Naive thymus-derived CD4-positive, alpha-beta T cell (primary cell): ENCODE data around the gene AP4B1. TPM values are rescaled to one million over a fixed set of nuclear protein-coding genes. Genes with fewer than 3 reads are reported as not detected.
A peak's percentile ranks its signal among the peaks of the same experiment; 100 is the strongest.

ENCODE experiments used
- ATAC-seq: fragments of 150-1000 bp; cut with Tn5 transposase; 2 replicates; pipeline ENCODE4 v1.10.0; 2021; ENCODE audit warnings: mild to moderate bottlenecking, moderate library complexity
- CTCF ChIA-PET: fragments of 350-600 bp; sonication (Branson Sonifier 250); formaldehyde crosslinking; loops from one replicate; lab custom pipeline; 2021; ENCODE audit warnings: antibody characterized with exemption; lab: Charles Lee
- POLR2A ChIA-PET: fragments of 350-600 bp; sonication (Branson Sonifier 250); formaldehyde crosslinking; loops from one replicate; lab custom pipeline; 2021; ENCODE audit warnings: antibody characterized with exemption, inconsistent platforms; lab: Charles Lee
- DNase-seq, 9 donors: peaks; one replicate each; pipeline versions ENCODE4 v3.0.0 to v3.0.0-alpha.2; 2020 to 2022; ENCODE audit warnings: mixed read lengths in 1 of 9
- H3K27ac ChIP-seq: one replicate; pipeline ENCODE4 v1.7.0; 2013; ENCODE audit warnings: mild to moderate bottlenecking, low read depth, low read length, moderate library complexity
- H3K27me3 ChIP-seq, 2 donors: one replicate each; pipeline ENCODE4 v1.7.0; 2013; ENCODE audit warnings: low read length in 2 of 2, mild to moderate bottlenecking in 2 of 2, moderate library complexity in 2 of 2; ENCODE audit not compliant: control insufficient read depth in 2 of 2, insufficient read depth in 2 of 2
- H3K36me3 ChIP-seq, 3 experiments: 1 replicate in 2 of 3; 2 replicates in 1 of 3; pipeline ENCODE4 v1.7.0; 2013; ENCODE audit warnings: low read length in 3 of 3, mild to moderate bottlenecking in 3 of 3, moderate library complexity in 1 of 3; ENCODE audit not compliant: insufficient read depth in 3 of 3, control insufficient read depth in 2 of 3
- H3K4me1 ChIP-seq, 2 donors: one replicate each; pipeline ENCODE4 v1.7.0; 2013; ENCODE audit warnings: low read length in 2 of 2, mild to moderate bottlenecking in 2 of 2, moderate library complexity in 1 of 2; ENCODE audit not compliant: control insufficient read depth in 2 of 2, insufficient read depth in 2 of 2
- H3K4me3 ChIP-seq: 2 replicates; pipeline ENCODE4 v1.7.0; 2013; ENCODE audit warnings: mild to moderate bottlenecking, low read length
- H3K9me3 ChIP-seq, 3 experiments: 1 replicate in 2 of 3; 2 replicates in 1 of 3; pipeline ENCODE4 v1.7.0; 2013; ENCODE audit warnings: low read length in 3 of 3; ENCODE audit not compliant: control insufficient read depth in 2 of 3
- H3K27ac Mint-ChIP-seq, 9 donors: one replicate each; pipeline ENCODE4 v1.8.0; 2020 to 2022; ENCODE audit warnings: mixed read lengths in 9 of 9, mild to moderate bottlenecking in 8 of 9, moderate library complexity in 5 of 9, inconsistent platforms in 2 of 9
- H3K27me3 Mint-ChIP-seq, 5 donors: one replicate each; pipeline ENCODE4 v1.8.0; 2021 to 2022; ENCODE audit warnings: mixed read lengths in 5 of 5, mild to moderate bottlenecking in 1 of 5
- H3K36me3 Mint-ChIP-seq, 5 donors: one replicate each; pipeline ENCODE4 v1.8.0; 2020 to 2022; ENCODE audit warnings: mixed read lengths in 5 of 5, mild to moderate bottlenecking in 3 of 5, inconsistent platforms in 1 of 5
- H3K4me1 Mint-ChIP-seq, 7 donors: one replicate each; pipeline ENCODE4 v1.8.0; 2020 to 2022; ENCODE audit warnings: mixed read lengths in 7 of 7, mild to moderate bottlenecking in 3 of 7, inconsistent platforms in 1 of 7
- H3K4me3 Mint-ChIP-seq, 10 donors: one replicate each; pipeline ENCODE4 v1.8.0; 2020 to 2022; ENCODE audit warnings: mild to moderate bottlenecking in 10 of 10, mixed read lengths in 10 of 10, moderate library complexity in 6 of 10, inconsistent platforms in 2 of 10
- H3K9me3 Mint-ChIP-seq, 11 donors: one replicate each; pipeline ENCODE4 v1.8.0; 2020 to 2022; ENCODE audit warnings: mixed read lengths in 11 of 11, mild to moderate bottlenecking in 4 of 11, inconsistent platforms in 1 of 11, moderate library complexity in 1 of 11
- intact Hi-C, 2 donors: fragments of 100-400 bp; cut with micrococcal nuclease; formaldehyde crosslinking; loops; one replicate each; pipeline ENCODE4 v1.15.1; 2023
- polyA plus RNA-seq, 2 donors: library from polyadenylated mRNA; unstranded; fragments of 300-500 nt; fragmentation: Illumina TruSeq; gene quantifications; one replicate each; pipeline ENCODE4 v1.2.3, GENCODE V29; 2021
- total RNA-seq, 6 experiments: library from RNA in 5 of 6; stranded (reverse) in 5 of 6; gene quantifications; 1 replicate in 5 of 6; 2 replicates in 1 of 6; pipeline ENCODE4 v1.2.3 and lab custom pipeline; 2021 to 2026

AP4B1 gene
- total and polyA plus RNA-seq, 7 experiments from 2014 or later, result 13.7 to 75.4 (median 51.4) TPM

DNA sequence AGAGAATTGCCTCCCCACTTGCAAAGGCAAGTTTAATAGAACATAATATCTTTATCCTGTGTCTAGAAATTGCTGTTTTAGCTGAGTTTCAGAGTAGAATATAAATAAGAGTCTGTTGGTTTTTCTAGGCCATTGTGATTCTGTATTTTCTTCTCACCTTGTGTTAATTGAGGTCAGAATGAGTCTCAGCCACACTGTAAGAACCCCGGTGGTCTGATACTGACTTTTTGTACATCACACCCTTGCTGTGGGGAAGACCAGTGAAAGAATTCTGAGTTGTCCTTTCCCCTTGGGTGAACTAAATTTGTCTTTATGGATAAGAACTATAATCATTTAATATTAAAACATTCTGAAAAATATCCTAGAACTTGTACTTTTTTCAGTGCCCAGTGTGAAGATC, 31.4 kb upstream of the AP4B1 start:
- no peaks in the 10 kb centered on the region for H3K9me3 ChIP-seq
- H3K27ac ChIP-seq, result no peak overlapping the region
- ChIA-PET POLR2A (interaction anchor here (11.4 to 14.4 kb wide), 2 partner anchors 12 to 30 kb away, joined by 201 to 360 read pairs; partner anchors contain the start of genes AP4B1 and DCLRE1B), CTCF (interaction anchor here (0.9 kb wide), 2 partner anchors 10 to 43 kb away, joined by 4 read pairs; partner anchors contain the start of gene OLFML3)
- peaks cover 86 to 91% of the 10 kb centered on the region in 2 donors for H3K4me1 ChIP-seq
- no peak for ATAC-seq
- H3K9me3 Mint-ChIP-seq, result peaks cover 0 to 3% (median 0%) of the 10 kb centered on the region in 11 donors
- peak overlapping the region in 5 of 10 donors; percentile 8 to 99 (median 53) for H3K4me3 Mint-ChIP-seq
- H3K36me3 Mint-ChIP-seq, result peaks cover 0 to 37% (median 0%) of the 10 kb centered on the region in 5 donors
- H3K27ac Mint-ChIP-seq, result peak overlapping the region in 7 of 9 donors; percentile 43 to 97 (median 79)
- peaks cover 78 to 100% (median 88%) of the 10 kb centered on the region in 7 donors for H3K4me1 Mint-ChIP-seq
- intact Hi-C loops, result loop anchor here (10.0 kb wide), 3 partner anchors 521 to 1541 kb away; partner anchors contain the start of genes CTTNBP2NL (in 1 of the 2) and TRIM33 (in 1 of the 2)
- no peaks in the 10 kb centered on the region for H3K27me3 Mint-ChIP-seq
- DNase-seq, result no peak
- no peaks in the 10 kb centered on the region for H3K27me3 ChIP-seq
- no peaks in the 10 kb centered on the region for H3K36me3 ChIP-seq
- H3K4me3 ChIP-seq, result no peak overlapping the region

DNA sequence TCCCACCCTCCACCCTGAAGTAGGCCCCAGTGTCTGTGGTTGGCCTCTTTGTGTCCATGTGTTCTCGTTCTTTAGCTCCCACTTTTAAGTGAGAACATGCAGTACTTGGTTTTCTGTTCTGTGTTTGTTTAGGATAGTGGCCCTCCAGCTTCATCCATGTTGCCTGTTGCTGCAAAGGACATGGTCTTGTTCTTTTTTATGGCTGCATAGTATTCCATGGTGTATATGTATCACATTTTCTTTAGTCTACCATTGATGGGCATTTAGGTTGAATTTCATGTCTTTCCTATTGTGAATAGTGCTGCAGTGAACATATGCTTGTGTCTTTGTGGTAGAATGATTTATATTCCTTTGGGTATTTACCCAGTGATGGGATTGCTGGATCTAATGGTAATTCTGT, 30.6 kb upstream of the AP4B1 start:
- Mint-ChIP-seq H3K27ac (peak overlapping the region in 7 of 9 donors; percentile 69 to 100 (median 83)), H3K4me3 (peak overlapping the region in 8 of 10 donors; percentile 8 to 99 (median 42)), H3K27me3 (peaks cover 0 to 2% (median 0%) of the 10 kb centered on the region in 5 donors), H3K4me1 (peaks cover 74 to 100% (median 84%) of the 10 kb centered on the region in 7 donors), H3K9me3 (peaks cover 0 to 3% (median 0%) of the 10 kb centered on the region in 11 donors), H3K36me3 (peaks cover 0 to 29% (median 2%) of the 10 kb centered on the region in 5 donors)
- intact Hi-C loops, result loop anchor here (10.0 kb wide), 3 partner anchors 520 to 1540 kb away; partner anchors contain the start of genes CTTNBP2NL (in 1 of the 2) and TRIM33 (in 1 of the 2)
- ATAC-seq (no peak), DNase-seq (no peak)
- Histone ChIP-seq H3K27ac (peak overlapping the region; percentile 4), H3K4me1 (peaks cover 82 to 87% of the 10 kb centered on the region in 2 donors), H3K9me3 (no peaks in the 10 kb centered on the region), H3K36me3 (no peaks in the 10 kb centered on the region), H3K27me3 (no peaks in the 10 kb centered on the region), H3K4me3 (no peak overlapping the region)
- ChIA-PET POLR2A (interaction anchor here (11.4 to 14.4 kb wide), 2 partner anchors 13 to 30 kb away, joined by 201 to 360 read pairs; partner anchors contain the start of genes AP4B1 and DCLRE1B), CTCF (interaction anchor here (0.9 kb wide), 2 partner anchors 11 to 44 kb away, joined by 4 read pairs; partner anchors contain the start of gene OLFML3)

DNA sequence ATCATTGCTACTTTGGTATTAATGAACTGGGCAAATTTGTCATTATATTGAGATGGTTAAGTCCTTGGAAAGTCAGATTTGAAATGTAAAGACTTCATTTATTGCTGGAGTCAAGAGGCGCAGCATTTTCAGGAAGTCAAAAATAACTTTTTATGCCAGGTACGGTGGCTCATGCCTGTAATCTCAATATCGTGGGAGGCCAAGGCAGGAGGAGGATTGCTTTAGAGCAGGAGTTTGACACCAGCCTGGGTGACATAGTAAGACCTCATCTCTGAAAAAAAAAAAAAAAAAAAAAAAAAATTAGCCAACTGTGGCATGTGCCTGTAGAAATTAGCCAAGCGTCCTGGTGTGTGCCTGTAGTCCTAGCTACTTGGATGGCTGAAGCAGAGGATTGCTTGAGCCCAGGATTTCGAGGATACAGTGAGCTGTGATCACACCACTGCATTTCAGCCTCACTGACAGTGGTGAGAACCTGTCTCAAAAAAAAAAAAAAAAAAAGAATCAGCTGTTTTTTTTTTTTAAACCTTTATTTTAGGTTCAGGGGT, 30.0 kb upstream of the AP4B1 start:
- Histone ChIP-seq H3K27ac (peak overlapping the region; percentile 99), H3K27me3 (no peaks in the 10 kb centered on the region), H3K4me3 (no peak overlapping the region), H3K9me3 (no peaks in the 10 kb centered on the region), H3K36me3 (no peaks in the 10 kb centered on the region), H3K4me1 (peaks cover 76 to 81% of the 10 kb centered on the region in 2 donors)
- POLR2A ChIA-PET, result interaction anchor here (11.4 to 14.4 kb wide), 2 partner anchors 13 to 29 kb away, joined by 201 to 360 read pairs; partner anchors contain the start of genes AP4B1 and DCLRE1B
- peaks cover 0 to 3% (median 0%) of the 10 kb centered on the region in 11 donors for H3K9me3 Mint-ChIP-seq
- CTCF ChIA-PET, result interaction anchor here (0.9 to 1.7 kb wide), 2 partner anchors 99 to 348 kb away, joined by 3 read pairs; no protein-coding TSS in a partner anchor
- peak overlapping the region in 8 of 10 donors; percentile 88 to 99 (median 98) for H3K4me3 Mint-ChIP-seq
- H3K27me3 Mint-ChIP-seq, result peaks cover 0 to 2% (median 0%) of the 10 kb centered on the region in 5 donors
- DNase-seq (no peak), ATAC-seq (no peak)
- peak overlapping the region in 8 of 9 donors; percentile 93 to 100 (median 99) for H3K27ac Mint-ChIP-seq
- intact Hi-C loops, result loop anchor here (5.0 to 10.0 kb wide), 4 partner anchors 520 to 1540 kb away; partner anchors contain the start of genes BCAS2 (in 1 of the 2), CTTNBP2NL (in 1 of the 2) and TRIM33 (in 1 of the 2)
- H3K36me3 Mint-ChIP-seq, result peaks cover 0 to 27% (median 4%) of the 10 kb centered on the region in 5 donors
- H3K4me1 Mint-ChIP-seq, result peaks cover 68 to 95% (median 78%) of the 10 kb centered on the region in 7 donors

DNA sequence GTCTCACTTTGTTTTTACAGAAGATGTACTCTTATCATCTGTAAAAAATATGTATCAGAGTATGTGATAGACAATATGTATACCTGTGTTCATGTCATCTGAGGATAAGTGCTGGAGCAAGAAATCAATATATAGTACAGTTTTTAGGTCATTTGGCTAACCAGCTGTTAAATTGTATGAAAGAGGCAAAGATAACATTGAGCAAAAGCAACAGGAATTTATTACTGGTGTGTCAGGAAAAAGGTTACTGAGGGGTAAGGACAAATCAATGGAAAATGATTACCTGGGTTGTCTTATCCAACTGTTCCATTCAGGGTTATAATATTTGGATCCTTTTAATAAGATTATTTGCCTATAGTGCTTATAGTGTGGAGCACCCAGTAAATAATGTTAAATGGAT, 29.4 kb upstream of the AP4B1 start:
- H3K4me3 ChIP-seq, result peak overlapping the region; percentile 6
- POLR2A ChIA-PET, result interaction anchor here (0.6 to 14.4 kb wide), 5 partner anchors 14 to 122 kb away, joined by 3 to 360 read pairs (median 4); partner anchors contain the start of genes AP4B1, DCLRE1B and RSBN1
- CTCF ChIA-PET, result interaction anchor here (0.9 to 1.7 kb wide), 2 partner anchors 99 to 349 kb away, joined by 3 read pairs; no protein-coding TSS in a partner anchor
- Mint-ChIP-seq H3K4me1 (peaks cover 62 to 90% (median 73%) of the 10 kb centered on the region in 7 donors), H3K36me3 (peaks cover 0 to 27% (median 4%) of the 10 kb centered on the region in 5 donors), H3K27ac (peak overlapping the region; percentile 50 to 100 (median 99)), H3K9me3 (peaks cover 0 to 3% (median 0%) of the 10 kb centered on the region in 11 donors), H3K4me3 (peak overlapping the region; percentile 88 to 99 (median 98)), H3K27me3 (peaks cover 0 to 2% (median 0%) of the 10 kb centered on the region in 5 donors)
- intact Hi-C loops, result loop anchor here (5.0 to 10.0 kb wide), 4 partner anchors 519 to 1539 kb away; partner anchors contain the start of genes BCAS2 (in 1 of the 2), CTTNBP2NL (in 1 of the 2) and TRIM33 (in 1 of the 2)
- H3K27me3 ChIP-seq, result no peaks in the 10 kb centered on the region
- no peak for ATAC-seq
- peaks cover 0 to 3% (median 0%) of the 10 kb centered on the region in 3 experiments for H3K36me3 ChIP-seq
- no peak for DNase-seq
- H3K4me1 ChIP-seq, result peaks cover 70 to 76% of the 10 kb centered on the region in 2 donors
- H3K9me3 ChIP-seq, result no peaks in the 10 kb centered on the region
- peak overlapping the region; percentile 99 for H3K27ac ChIP-seq

DNA sequence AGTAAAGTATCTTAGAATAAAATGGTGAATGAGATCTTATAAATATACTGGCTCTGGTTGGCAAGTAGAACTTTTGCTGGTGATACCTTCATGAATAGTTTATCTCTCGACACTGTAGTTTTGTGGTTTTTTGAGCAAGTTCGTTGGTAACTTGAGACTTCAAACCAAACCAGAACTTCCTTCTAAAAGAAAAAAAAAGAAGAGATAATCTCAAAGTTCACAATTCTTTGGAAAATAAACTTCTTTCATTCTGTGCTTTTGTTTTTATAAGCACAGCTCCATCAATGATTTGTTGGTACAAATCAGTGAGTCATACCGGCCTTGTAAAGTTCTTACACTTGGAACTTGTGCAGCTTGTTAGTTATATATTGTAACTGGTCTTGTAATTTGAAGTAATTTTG, 26.9 kb upstream of the AP4B1 start:
- H3K36me3 Mint-ChIP-seq, result peaks cover 0 to 18% (median 4%) of the 10 kb centered on the region in 5 donors
- no peaks in the 10 kb centered on the region for H3K9me3 Mint-ChIP-seq
- H3K27me3 ChIP-seq, result no peaks in the 10 kb centered on the region
- peaks cover 62 to 63% of the 10 kb centered on the region in 2 donors for H3K4me1 ChIP-seq
- CTCF ChIA-PET, result interaction anchor here (0.6 to 3.7 kb wide), 13 partner anchors 9 to 351 kb away, joined by 3 to 39 read pairs (median 6); partner anchors contain the start of genes AP4B1 and DCLRE1B
- peak overlapping the region; percentile 99 for H3K27ac ChIP-seq
- H3K27ac Mint-ChIP-seq, result peak overlapping the region; percentile 93 to 100 (median 99)
- POLR2A ChIA-PET, result interaction anchor here (0.6 to 14.4 kb wide), 11 partner anchors 16 to 1313 kb away, joined by 3 to 360 read pairs (median 5); partner anchors contain the start of genes AP4B1, CAPZA1, DCLRE1B and ST7L
- H3K36me3 ChIP-seq, result peaks cover 0 to 3% (median 0%) of the 10 kb centered on the region in 3 experiments
- ATAC-seq, result no peak
- peaks cover 0 to 5% (median 0%) of the 10 kb centered on the region in 5 donors for H3K27me3 Mint-ChIP-seq
- H3K4me3 Mint-ChIP-seq, result peak overlapping the region; percentile 88 to 99 (median 98)
- H3K9me3 ChIP-seq, result no peaks in the 10 kb centered on the region
- peaks cover 56 to 79% (median 66%) of the 10 kb centered on the region in 7 donors for H3K4me1 Mint-ChIP-seq
- DNase-seq, result peak in 7 of 9 donors; percentile 50 to 82 (median 73)
- intact Hi-C loops, result loop anchor here (1.0 to 10.0 kb wide), 9 partner anchors 9 to 1537 kb away; partner anchors contain the start of genes BCAS2 (in 1 of the 2), CAPZA1 (in 1 of the 2), CTTNBP2NL (in 1 of the 2) and ST7L (in 1 of the 2)
- peak overlapping the region; percentile 100 for H3K4me3 ChIP-seq
